ENCODE results near the gene LRCH1.

DNA sequence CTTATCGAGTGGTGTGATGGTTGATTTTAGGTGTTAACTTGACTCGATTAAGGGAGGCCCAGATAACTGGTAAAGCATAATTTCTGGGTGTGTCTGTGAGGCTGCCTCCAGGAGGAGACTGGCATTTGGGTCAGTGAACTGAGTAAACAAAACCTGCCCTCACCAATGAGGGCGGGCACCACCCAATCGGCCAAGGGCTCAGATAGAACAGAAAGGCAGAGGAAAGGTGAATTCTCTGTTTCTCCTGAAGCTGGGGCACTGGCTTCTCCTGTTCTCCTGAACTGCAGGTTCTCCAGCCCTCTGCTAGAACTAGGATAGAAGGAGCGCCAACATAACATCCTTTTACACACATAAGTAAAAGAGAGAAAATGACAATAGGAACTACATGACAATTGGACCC is 208.9 kb downstream of the LRCH1 start:
- TF ChIP-seq CTCF (IDR thresholded peaks at IDR 0.05) (no peak), EZH2phosphoT487 (IDR thresholded peaks at IDR 0.05) (no peak)
